Endothelial cell (in vitro differentiated cells): ENCODE results near the gene PLPPR3. TPM values are rescaled to one million over a fixed set of nuclear protein-coding genes. Genes with fewer than 3 reads are reported as not detected.

ENCODE experiments used
- DNase-seq: peaks from one replicate; pipeline ENCODE4 v3.0.0; 2021; ENCODE audit warnings: low spot score
- H3K27ac Mint-ChIP-seq: one replicate; pipeline ENCODE4 v1.8.0; 2021; ENCODE audit warnings: mixed read lengths, inconsistent platforms; ENCODE audit not compliant: unreplicated experiment
- H3K27me3 Mint-ChIP-seq: one replicate; pipeline ENCODE4 v1.8.0; 2021; ENCODE audit warnings: mild to moderate bottlenecking, moderate library complexity, mixed read lengths, inconsistent platforms; ENCODE audit not compliant: unreplicated experiment
- H3K36me3 Mint-ChIP-seq: one replicate; pipeline ENCODE4 v1.8.0; 2021; ENCODE audit warnings: mild to moderate bottlenecking, low read depth, mixed read lengths, inconsistent platforms; ENCODE audit not compliant: unreplicated experiment
- H3K4me1 Mint-ChIP-seq: one replicate; pipeline ENCODE4 v1.8.0; 2021; ENCODE audit warnings: mild to moderate bottlenecking, mixed read lengths, inconsistent platforms; ENCODE audit not compliant: unreplicated experiment
- H3K4me3 Mint-ChIP-seq: one replicate; pipeline ENCODE4 v1.8.0; 2021; ENCODE audit warnings: mild to moderate bottlenecking, mixed read lengths, inconsistent platforms; ENCODE audit not compliant: unreplicated experiment
- H3K9me3 Mint-ChIP-seq: one replicate; pipeline ENCODE4 v1.8.0; 2021; ENCODE audit warnings: mixed read lengths, inconsistent platforms; ENCODE audit not compliant: unreplicated experiment
- CTCF ChIP-seq: fragments of 200-600 bp; sonication (generic); IDR thresholded peaks from one replicate; pipeline ENCODE4 v1.5.0; 2021; ENCODE audit warnings: antibody characterized with exemption; ENCODE audit not compliant: unreplicated experiment
- total RNA-seq: library from RNA; stranded (reverse); fragmentation: NEBNext Ultra II Directional; extraction: Animal tissue kit (Norgen Biotek cat#: 25700); gene quantifications from one replicate; pipeline ENCODE4 v1.2.1, GENCODE V29; 2021; ENCODE audit not compliant: unreplicated experiment

PLPPR3 gene
- total RNA-seq, 1 donor from 2014 or later: 17.6 TPM

- Mint-ChIP-seq H3K4me1 (no peaks in the 10 kb centered on the region), H3K4me3 (no peak overlapping the region), H3K27ac (no peak overlapping the region), H3K36me3 (no peaks in the 10 kb centered on the region), H3K9me3 (no peaks in the 10 kb centered on the region), H3K27me3 (peaks cover 3% of the 10 kb centered on the region)
- TF ChIP-seq CTCF: no peak
- DNase-seq: no peak
These were observed 26.7 kb upstream of the PLPPR3 start for GRCh38 chr19:848386-848921.

GRCh38 chr19:845707-846521 is 24.2 kb upstream of the PLPPR3 start:
- H3K4me1 Mint-ChIP-seq: peaks cover 2% of the 10 kb centered on the region
- no peak overlapping the region for H3K4me3 Mint-ChIP-seq
- no peaks in the 10 kb centered on the region for H3K9me3 Mint-ChIP-seq
- H3K36me3 Mint-ChIP-seq: peaks cover 4% of the 10 kb centered on the region
- H3K27me3 Mint-ChIP-seq: peaks cover 7% of the 10 kb centered on the region
- no peak for DNase-seq
- TF ChIP-seq CTCF: no peak
- no peak overlapping the region for H3K27ac Mint-ChIP-seq

GRCh38 chr19:844546-844971 is 22.8 kb upstream of the PLPPR3 start:
- H3K4me3 Mint-ChIP-seq: no peak overlapping the region

GRCh38 chr19:843836-844545 is 22.2 kb upstream of the PLPPR3 start:
- Mint-ChIP-seq H3K27ac (no peak overlapping the region), H3K27me3 (peaks cover 7% of the 10 kb centered on the region), H3K36me3 (peaks cover 4% of the 10 kb centered on the region), H3K9me3 (no peaks in the 10 kb centered on the region), H3K4me3 (no peak overlapping the region), H3K4me1 (peaks cover 2% of the 10 kb centered on the region)
- no peak for DNase-seq
- no peak for TF ChIP-seq CTCF

More at GRCh38 chr19:844546-844971, 22.8 kb upstream of the PLPPR3 start:
- Mint-ChIP-seq H3K36me3 (peaks cover 4% of the 10 kb centered on the region), H3K4me1 (peaks cover 2% of the 10 kb centered on the region), H3K27me3 (peaks cover 7% of the 10 kb centered on the region), H3K27ac (no peak overlapping the region), H3K9me3 (no peaks in the 10 kb centered on the region)
- no peak for TF ChIP-seq CTCF
- no peak for DNase-seq
